Stimulated activated CD4-positive, alpha-beta T cell treated with anti-CD3 and anti-CD28 coated beads, Interleukin-2, amount 100 ng/mL, for 4 hours (primary cell): ENCODE data around the gene EBI3.
"Not testable (repeated sequence)": the region's sequence is repeated elsewhere in the genome, so short reads cannot be mapped to it uniquely, and the experiment has no call there.

Source experiments
- DNase-seq: peaks from one replicate; pipeline ENCODE4 v3.0.0-alpha.2; 2020; ENCODE audit warnings: low read depth

EBI3 gene

DNA sequence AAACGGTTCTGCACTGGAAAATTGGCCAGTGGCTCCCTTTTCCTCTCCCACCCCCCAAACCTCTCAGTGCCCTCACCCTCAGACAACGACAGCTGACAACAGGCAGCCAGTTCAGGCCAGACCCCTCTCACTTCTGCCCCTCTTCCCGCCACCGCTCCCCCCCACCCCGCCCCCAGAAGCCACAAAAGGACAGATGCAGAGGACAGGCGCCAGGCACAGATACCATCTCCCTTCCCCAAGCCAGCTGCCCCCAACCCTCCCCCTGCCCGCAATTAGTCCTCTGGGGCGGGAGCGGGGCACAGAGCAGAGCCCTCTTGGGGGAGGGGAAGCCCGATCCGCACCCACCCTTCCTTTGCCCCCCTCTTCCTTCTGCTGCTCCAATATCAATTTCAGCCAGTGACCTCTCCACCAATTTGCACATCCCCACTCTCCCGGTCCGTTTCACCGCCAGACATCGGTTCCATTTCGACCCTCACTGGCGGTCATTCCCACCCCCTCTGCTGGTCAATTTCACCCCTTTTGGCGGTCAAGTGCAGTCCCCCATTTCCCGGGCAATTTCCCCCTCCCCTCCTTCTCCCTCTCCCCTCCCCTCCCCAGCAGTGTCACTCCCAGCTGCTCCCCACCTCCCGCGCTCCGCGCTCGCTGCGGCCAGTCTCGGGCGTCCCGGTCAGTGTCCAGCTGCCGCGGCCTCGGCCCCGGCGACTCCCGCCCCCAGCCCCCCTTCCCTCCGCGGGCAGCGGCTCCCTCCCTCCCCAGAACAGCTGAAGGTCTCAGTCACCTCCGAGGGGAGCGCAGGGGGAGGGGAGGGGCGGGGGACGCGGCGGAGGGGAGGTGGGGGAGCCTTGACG is 49.3 kb downstream of the EBI3 start, which contains the start of gene SHD:
SHD (plus strand) TSS at position 848 of the 848 bp plus-strand sequence. CDS start 798 bp downstream, outside the sequence.
- no peak for DNase-seq

DNA sequence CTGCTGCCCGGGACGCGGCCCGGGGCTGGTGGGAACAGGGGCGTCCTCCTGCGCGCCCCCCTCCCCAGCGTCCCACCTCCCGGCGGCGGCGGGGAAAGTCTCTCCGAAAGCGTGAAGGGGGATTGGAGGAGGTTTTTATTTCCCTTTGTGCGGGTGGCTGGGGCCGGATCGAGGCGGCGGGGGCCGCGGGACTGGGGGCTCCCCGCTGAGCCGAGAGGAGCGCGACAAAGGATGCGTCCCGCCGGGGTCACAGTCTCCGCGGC is 49.9 kb downstream of the EBI3 start:
- no peak for DNase-seq

DNA sequence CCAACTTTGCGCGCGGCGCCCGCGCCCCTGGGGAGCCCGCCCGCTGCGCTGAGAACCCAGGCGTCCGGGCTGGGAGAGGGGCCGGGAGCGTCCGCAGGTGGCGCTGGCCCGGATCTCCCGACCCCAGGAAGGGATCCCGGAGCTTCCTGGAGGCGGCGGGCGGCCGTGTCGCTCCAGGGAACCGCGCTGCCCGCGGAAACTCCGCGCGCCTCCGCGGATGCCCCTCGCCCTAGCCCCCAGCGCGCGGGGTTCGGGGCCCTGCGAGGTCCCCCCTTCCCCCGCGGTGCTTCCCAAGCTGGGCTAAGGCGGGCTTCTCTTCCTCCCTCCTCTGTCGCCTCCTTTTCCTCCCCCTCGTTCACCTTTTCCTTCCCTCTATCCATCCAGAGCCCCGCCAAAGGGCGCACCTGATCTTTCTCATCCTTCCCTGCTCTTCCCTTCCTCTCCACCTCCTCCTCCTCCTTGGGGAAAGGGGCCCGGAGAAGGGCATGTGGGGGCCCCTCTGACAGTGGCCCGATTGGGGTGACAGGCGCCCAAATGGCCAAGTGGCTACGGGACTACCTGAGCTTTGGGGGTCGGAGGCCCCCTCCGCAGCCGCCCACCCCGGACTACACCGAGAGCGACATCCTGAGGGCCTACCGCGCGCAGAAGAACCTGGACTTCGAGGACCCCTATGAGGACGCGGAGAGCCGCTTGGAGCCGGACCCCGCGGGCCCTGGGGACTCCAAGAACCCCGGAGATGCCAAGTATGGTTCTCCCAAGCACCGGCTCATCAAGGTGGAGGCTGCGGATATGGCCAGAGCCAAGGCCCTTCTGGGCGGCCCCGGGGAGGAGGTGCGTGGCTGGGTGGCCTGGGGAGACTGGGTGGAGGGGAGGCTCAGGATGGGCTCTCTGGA is 50.5 kb downstream of the EBI3 start:
- no peak for DNase-seq

DNA sequence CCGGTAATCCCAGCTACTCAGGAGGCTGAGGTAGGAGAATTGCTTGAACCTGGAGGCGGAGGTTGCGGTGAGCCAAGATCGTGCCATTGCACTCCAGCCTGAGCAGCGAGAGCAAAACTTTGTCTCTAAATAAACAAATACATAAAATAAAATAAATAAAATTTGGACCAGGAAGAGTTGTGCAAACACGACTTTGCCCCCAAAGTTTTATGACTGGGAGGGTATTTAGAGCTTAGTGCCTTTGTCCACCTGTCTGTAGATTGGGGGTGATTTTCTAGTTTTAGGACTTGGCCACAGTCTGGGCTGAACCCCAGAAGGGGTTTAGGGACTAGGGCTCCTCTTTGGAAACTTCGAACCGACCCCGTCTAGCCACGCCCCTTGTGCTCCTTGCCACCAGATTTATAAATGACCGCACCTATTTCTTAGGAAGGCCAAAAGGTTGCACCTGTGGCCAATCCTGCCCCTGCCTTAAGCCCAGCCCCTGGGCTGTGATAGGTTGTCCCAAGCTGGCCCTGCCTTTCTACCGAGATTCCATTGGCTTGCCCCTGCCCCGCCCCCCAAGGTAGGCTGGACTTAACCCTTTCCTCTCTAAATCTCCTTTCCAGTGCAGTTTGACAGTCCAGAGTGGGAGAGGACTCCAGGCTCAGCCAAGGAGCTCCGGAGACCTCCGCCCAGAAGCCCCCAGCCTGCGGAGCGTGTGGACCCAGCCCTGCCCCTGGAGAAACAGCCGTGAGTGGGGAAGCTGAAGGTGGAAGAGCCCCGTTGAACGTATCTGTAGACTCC is 55.0 kb downstream of the EBI3 start:
- no peak for DNase-seq

DNA sequence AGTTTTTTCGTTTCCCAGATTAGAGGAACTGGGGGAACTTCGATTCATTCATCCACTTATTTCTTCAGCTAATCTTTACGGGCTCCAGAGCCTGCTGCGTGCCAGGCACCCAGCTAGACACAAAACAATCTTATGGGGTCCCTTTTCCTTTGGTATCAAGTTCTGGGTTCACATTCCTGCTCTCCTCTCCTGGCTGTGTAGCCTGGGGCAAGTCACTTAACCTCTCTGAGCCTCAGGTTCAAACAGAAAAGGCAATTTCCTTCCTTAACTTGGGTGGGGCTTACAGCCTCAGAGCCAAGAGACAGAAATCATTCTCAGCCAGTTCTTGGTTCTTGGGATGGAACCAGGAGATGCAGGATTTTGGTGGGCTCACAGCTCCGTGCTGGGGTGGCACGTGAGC is 55.7 kb downstream of the EBI3 start:
- DNase-seq: no peak

DNA sequence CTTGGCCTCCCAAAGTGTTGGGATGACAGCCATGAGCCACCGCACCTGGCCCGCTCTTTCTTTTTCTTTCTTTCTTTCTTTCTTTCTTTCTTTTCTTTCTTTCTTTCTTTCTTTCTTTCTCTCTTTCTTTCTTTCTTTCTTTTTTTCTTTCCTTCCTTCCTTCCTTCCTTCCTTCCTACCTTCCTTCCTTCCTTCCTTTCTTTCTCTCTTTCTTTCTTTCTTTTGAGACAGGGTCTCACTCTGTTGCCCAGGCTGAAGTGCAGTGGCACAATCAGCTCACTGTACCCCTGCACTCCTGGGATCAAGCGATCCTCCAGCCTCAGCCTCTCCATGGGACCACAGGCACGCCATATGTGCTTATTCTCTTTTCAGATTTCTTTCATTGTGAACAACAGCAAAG is 56.8 kb downstream of the EBI3 start:
- DNase-seq: not testable (repeated sequence)
